T-helper 17 cell (primary cell): ENCODE results near the gene RABGAP1L. TPM values are rescaled to one million over a fixed set of nuclear protein-coding genes. Genes with fewer than 3 reads are reported as not detected.
"Not testable (repeated sequence)": the region's sequence is repeated elsewhere in the genome, so short reads cannot be mapped to it uniquely, and the experiment has no call there.

Experiments
- ATAC-seq: fragments of 150-1000 bp; cut with Tn5 transposase; 2 replicates; pipeline ENCODE4 v1.10.0; 2021; ENCODE audit warnings: mild to moderate bottlenecking, moderate library complexity
- DNase-seq, 3 donors: peaks; one replicate each; pipeline versions ENCODE4 v3.0.0 to v3.0.0-alpha.2; 2020 to 2021
- H3K9me3 ChIP-seq: one replicate; pipeline ENCODE4 v1.7.0; 2013; ENCODE audit warnings: low read length, mild to moderate bottlenecking; ENCODE audit not compliant: control insufficient read depth, poor library complexity, severe bottlenecking
- H3K27ac Mint-ChIP-seq: one replicate; pipeline ENCODE4 v1.8.0; 2022; ENCODE audit warnings: mild to moderate bottlenecking, moderate library complexity, mixed read lengths
- H3K27me3 Mint-ChIP-seq: one replicate; pipeline ENCODE4 v1.8.0; 2022; ENCODE audit warnings: mixed read lengths
- H3K36me3 Mint-ChIP-seq: one replicate; pipeline ENCODE4 v1.8.0; 2022; ENCODE audit warnings: low read depth, mixed read lengths
- H3K4me1 Mint-ChIP-seq: one replicate; pipeline ENCODE4 v1.8.0; 2022; ENCODE audit warnings: mild to moderate bottlenecking, mixed read lengths
- H3K4me3 Mint-ChIP-seq: one replicate; pipeline ENCODE4 v1.8.0; 2022; ENCODE audit warnings: mild to moderate bottlenecking, moderate library complexity, mixed read lengths
- total RNA-seq, 4 donors: library from RNA in 2 of 4; stranded (reverse) in 2 of 4; gene quantifications; one replicate each; pipeline ENCODE4 v1.2.3 and lab custom pipeline; 2022 to 2026

RABGAP1L gene
- total RNA-seq, 2 donors from 2014 or later: 112 to 120 TPM

DNA sequence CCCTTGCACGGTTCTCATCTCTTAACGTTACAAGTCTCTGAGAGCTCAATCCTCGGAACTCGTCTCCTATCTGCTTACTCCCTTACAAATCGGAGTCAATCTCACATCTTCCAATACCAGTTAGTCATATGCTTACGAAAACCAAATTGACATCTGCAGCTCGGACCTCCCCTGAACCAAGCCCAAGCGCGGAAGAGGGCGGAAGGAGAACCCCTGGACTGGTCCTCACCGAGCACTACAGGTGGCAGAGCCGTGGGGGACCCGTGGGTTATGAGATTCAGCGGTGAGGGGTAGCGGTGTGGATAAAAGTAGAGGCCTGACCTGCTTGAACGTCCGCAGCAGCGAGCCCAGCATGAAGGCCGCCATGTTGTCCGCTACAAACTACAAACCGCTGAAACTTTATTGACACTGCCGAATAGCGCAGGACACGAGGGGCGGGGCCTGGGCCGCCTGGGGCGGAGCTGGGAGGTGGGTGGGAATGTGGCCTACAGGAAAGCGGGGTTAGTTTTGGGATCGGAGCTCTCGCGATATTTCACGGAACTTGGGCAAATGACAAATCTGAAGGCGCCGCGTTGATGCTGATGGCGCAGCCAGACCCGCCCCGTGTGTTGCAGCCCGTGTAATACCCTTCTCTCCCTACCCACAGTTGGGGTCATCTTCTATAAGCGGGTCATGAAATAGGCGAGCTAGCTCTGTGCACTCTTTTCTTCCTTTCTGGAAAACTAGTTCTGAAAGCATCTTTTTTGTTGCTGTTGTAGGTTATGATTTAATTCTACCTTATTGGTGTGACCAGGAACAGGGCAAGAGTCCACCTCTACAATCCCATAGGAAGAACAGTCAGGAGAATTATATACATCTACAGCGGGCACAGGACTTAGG lies 864.0 kb downstream of the RABGAP1L start, which contains the start of gene MRPS14:
TSS of gene MRPS14 (minus strand) at position 383 of the 879 bp plus-strand sequence. CDS start at position 366, 17 bp downstream.
- no peaks in the 10 kb centered on the region for H3K27me3 Mint-ChIP-seq
- ATAC-seq: peak; percentile 94
- DNase-seq: peak; percentile 93 to 96 (median 95)

DNA sequence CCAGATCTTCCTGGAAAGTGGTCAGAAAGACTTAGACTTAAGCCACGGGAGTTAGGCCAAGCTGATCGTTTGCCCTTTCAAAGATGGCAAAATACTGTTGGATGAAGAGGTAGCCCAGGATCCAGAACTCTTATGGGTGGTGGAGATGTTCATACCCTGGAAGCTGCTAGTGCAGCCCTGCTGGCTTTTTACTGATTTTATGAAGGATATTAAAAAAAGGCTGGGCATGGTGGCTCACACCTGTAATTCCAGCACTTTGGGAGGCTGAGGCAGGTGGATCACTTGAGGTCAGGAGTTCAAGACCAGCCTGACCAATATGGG lies 864.6 kb downstream of the RABGAP1L start:
- DNase-seq, H3K9me3 ChIP-seq, H3K36me3 Mint-ChIP-seq, H3K27me3 Mint-ChIP-seq, ATAC-seq: not testable (repeated sequence)
- Mint-ChIP-seq H3K4me1 (peaks cover 26% of the 10 kb centered on the region), H3K27ac (peak overlapping the region; percentile 100), H3K4me3 (peak overlapping the region; percentile 100)

More for the DNA sequence above, 864.0 kb downstream of the RABGAP1L start, which contains the start of gene MRPS14:
- H3K9me3 ChIP-seq: no peaks in the 10 kb centered on the region
- H3K27ac Mint-ChIP-seq: peak within 1 kb of the TSS; percentile 100
- H3K4me1 Mint-ChIP-seq: peaks cover 26% of the 10 kb centered on the region
- peaks cover 6% of the 10 kb centered on the region for H3K36me3 Mint-ChIP-seq
- H3K4me3 Mint-ChIP-seq: peak within 1 kb of the TSS; percentile 100

GRCh38 chr1:175024773-175025172 lies 865.5 kb downstream of the RABGAP1L start:
- Mint-ChIP-seq H3K27me3 (no peaks in the 10 kb centered on the region), H3K4me3 (peak overlapping the region; percentile 39), H3K27ac (peak overlapping the region; percentile 100), H3K4me1 (peaks cover 30% of the 10 kb centered on the region), H3K36me3 (peaks cover 6% of the 10 kb centered on the region)
- DNase-seq: no peak
- ATAC-seq: no peak
- H3K9me3 ChIP-seq: no peaks in the 10 kb centered on the region

GRCh38 chr1:175033953-175034352 lies 874.6 kb downstream of the RABGAP1L start:
- no peak for ATAC-seq
- no peak for DNase-seq
- H3K27me3 Mint-ChIP-seq: peaks cover 13% of the 10 kb centered on the region
- no peak overlapping the region for H3K27ac Mint-ChIP-seq
- H3K9me3 ChIP-seq: no peaks in the 10 kb centered on the region
- H3K4me1 Mint-ChIP-seq: peaks cover 5% of the 10 kb centered on the region
- no peak overlapping the region for H3K4me3 Mint-ChIP-seq
- no peaks in the 10 kb centered on the region for H3K36me3 Mint-ChIP-seq

DNA sequence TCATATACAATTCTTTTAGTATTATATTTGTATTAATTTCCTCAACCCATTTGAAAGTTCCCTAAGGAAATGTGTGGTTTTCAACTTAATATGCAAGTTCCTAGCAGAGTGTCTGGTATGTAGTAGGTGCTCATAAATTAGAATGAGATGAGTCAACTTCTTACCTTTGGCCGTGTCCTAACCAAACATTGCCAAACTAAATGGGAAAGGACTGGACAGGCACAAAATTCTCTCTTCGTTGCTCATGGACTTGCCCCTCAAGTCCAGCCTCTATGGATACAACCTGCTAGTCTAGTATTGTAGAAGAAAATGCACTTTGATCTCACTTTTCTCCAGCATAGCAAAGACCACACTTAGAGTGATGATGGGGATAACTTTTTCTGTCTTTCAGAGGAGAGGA lies 875.5 kb downstream of the RABGAP1L start:
- no peak for DNase-seq
- no peak overlapping the region for H3K4me3 Mint-ChIP-seq
- H3K27me3 Mint-ChIP-seq: peaks cover 17% of the 10 kb centered on the region
- H3K9me3 ChIP-seq: no peaks in the 10 kb centered on the region
- no peak overlapping the region for H3K27ac Mint-ChIP-seq
- ATAC-seq: no peak
- H3K4me1 Mint-ChIP-seq: peaks cover under 1% of the 10 kb centered on the region
- no peaks in the 10 kb centered on the region for H3K36me3 Mint-ChIP-seq

DNA sequence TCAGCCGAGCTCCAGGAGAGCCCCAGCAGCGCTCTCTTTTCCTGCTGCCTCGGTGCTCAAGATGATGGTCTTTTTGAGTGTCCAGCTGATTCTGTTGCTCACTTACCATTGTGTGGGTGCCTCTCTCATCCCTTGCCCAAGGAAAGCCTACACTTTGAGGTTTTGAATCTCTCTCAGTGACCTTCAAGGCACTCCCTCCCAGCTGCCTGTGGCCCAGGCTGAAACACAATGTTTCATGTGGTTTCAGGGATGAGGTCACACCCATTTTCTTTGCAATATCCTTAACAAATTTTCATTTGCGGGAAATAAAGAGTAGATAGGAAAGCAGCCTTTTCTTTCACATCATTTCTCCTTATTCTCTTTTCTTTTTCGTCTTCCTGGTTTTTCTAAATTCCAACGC lies 876.5 kb downstream of the RABGAP1L start:
- Mint-ChIP-seq H3K27ac (no peak overlapping the region), H3K27me3 (peaks cover 17% of the 10 kb centered on the region), H3K4me1 (no peaks in the 10 kb centered on the region), H3K36me3 (no peaks in the 10 kb centered on the region), H3K4me3 (no peak overlapping the region)
- DNase-seq: no peak
- no peaks in the 10 kb centered on the region for H3K9me3 ChIP-seq
- ATAC-seq: no peak

- no peak for DNase-seq
- ATAC-seq: no peak
- Mint-ChIP-seq H3K4me1 (no peaks in the 10 kb centered on the region), H3K4me3 (no peak overlapping the region), H3K36me3 (no peaks in the 10 kb centered on the region), H3K27ac (no peak overlapping the region), H3K27me3 (peaks cover 17% of the 10 kb centered on the region)
- H3K9me3 ChIP-seq: no peaks in the 10 kb centered on the region
These were observed 877.2 kb downstream of the RABGAP1L start for GRCh38 chr1:175036476-175036875.

DNA sequence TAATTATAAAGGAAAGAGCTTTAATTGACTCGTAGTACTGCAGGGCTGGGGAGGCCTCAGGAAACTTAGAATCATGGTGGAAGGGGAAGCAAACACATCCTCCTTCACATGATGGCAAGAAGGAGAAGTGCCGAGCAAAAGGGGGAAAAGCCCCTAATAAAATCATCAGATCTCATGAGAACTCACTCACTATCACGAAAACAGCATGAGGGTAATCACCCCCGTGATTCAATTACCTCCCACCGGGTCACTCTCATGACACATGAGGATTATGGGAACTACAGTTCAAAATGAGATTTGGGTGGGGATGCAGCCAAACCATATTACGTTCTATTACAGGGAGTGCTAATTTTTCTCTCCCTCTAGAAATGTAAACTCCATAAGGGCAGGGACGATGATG lies 878.1 kb downstream of the RABGAP1L start:
- H3K27me3 Mint-ChIP-seq: peaks cover 20% of the 10 kb centered on the region

GRCh38 chr1:175040324-175040879 lies 881.1 kb downstream of the RABGAP1L start:
- no peak for ATAC-seq

More for the DNA sequence above, 878.1 kb downstream of the RABGAP1L start:
- Mint-ChIP-seq H3K27ac (no peak overlapping the region), H3K4me3 (no peak overlapping the region), H3K36me3 (no peaks in the 10 kb centered on the region), H3K4me1 (no peaks in the 10 kb centered on the region)
- no peak for DNase-seq
- no peak for ATAC-seq
- no peaks in the 10 kb centered on the region for H3K9me3 ChIP-seq

DNA sequence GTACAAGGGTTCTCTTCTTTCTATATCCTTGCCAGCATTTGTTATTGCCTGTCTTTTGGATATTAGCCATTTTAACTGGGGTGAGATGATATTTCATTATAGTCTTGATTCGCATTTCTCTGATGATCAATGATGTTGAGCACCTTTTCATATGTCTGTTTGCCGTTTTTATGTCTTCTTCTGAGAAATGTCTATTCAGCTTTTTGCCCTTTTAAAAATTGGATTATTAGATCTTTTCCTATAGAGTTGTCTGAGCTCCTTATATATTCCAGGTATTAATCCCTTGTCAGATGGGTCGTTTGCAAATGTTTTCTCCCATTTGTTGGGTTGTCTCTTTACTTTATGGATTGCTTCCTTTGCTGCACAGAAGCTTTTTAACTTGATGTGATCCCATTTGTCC lies 883.3 kb downstream of the RABGAP1L start:
- Mint-ChIP-seq H3K27ac (no peak overlapping the region), H3K27me3 (peaks cover 41% of the 10 kb centered on the region)
- DNase-seq: no peak

More at GRCh38 chr1:175040324-175040879, 881.1 kb downstream of the RABGAP1L start:
- Mint-ChIP-seq H3K27me3 (peaks cover 35% of the 10 kb centered on the region), H3K36me3 (peaks cover 3% of the 10 kb centered on the region), H3K27ac (no peak overlapping the region), H3K4me3 (no peak overlapping the region), H3K4me1 (no peaks in the 10 kb centered on the region)
- no peaks in the 10 kb centered on the region for H3K9me3 ChIP-seq
- DNase-seq: no peak

DNA sequence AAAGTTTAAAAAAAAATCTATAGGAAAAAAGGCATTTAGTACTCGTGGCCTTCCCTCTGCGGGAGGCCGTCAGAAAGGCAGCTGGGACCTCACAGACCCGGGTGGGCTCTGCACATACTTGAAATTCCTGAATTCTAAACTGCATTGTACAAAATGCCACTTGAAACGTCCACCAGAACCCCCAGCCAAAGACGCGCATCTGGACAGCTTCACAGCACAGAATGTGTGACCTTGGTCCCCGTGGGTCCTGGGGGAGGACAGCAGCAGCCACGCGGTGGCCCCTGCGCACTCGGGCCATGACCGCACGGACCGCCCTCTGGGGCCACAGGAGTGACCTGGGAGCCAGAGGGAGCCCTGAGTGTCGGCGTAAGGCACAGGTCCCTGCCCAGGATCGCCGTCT lies 884.5 kb downstream of the RABGAP1L start:
- no peaks in the 10 kb centered on the region for H3K4me1 Mint-ChIP-seq
- no peak overlapping the region for H3K4me3 Mint-ChIP-seq
- peaks cover 6% of the 10 kb centered on the region for H3K36me3 Mint-ChIP-seq
- ATAC-seq: no peak
- no peak overlapping the region for H3K27ac Mint-ChIP-seq
- no peaks in the 10 kb centered on the region for H3K9me3 ChIP-seq
- DNase-seq: no peak
- H3K27me3 Mint-ChIP-seq: peaks cover 48% of the 10 kb centered on the region

More for the DNA sequence above, 883.3 kb downstream of the RABGAP1L start:
- H3K4me1 Mint-ChIP-seq: no peaks in the 10 kb centered on the region
- no peaks in the 10 kb centered on the region for H3K9me3 ChIP-seq
- H3K36me3 Mint-ChIP-seq: peaks cover 4% of the 10 kb centered on the region
- H3K4me3 Mint-ChIP-seq: no peak overlapping the region
- ATAC-seq: no peak

GRCh38 chr1:175044591-175044990 lies 885.3 kb downstream of the RABGAP1L start:
- H3K9me3 ChIP-seq, H3K27ac Mint-ChIP-seq, H3K36me3 Mint-ChIP-seq, DNase-seq, H3K4me3 Mint-ChIP-seq, H3K4me1 Mint-ChIP-seq, ATAC-seq: not testable (repeated sequence)
- H3K27me3 Mint-ChIP-seq: peaks cover 52% of the 10 kb centered on the region
